ENCODE results near the gene ZBTB5.

DNA sequence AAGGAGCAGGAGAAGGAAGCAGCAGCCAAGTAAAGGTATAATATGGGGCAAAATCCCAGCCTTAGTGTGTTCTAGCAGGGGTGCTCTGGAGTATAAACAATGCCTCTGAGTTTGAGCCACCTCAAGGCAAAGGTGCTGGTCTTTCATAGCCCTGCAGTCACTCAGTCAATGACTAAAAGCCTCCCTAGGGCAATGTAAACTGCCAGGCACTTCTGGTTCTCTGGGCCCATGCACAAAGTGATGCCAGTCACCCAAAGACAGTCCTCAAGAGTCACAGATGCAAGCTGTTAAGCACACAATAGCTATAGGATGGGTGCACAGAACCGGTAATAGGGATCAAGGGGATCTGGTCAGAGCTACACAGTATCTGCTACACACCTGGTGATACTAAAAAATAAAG, 12.6 kb downstream of the ZBTB5 start:
- TF ChIP-seq, protein P1, sequence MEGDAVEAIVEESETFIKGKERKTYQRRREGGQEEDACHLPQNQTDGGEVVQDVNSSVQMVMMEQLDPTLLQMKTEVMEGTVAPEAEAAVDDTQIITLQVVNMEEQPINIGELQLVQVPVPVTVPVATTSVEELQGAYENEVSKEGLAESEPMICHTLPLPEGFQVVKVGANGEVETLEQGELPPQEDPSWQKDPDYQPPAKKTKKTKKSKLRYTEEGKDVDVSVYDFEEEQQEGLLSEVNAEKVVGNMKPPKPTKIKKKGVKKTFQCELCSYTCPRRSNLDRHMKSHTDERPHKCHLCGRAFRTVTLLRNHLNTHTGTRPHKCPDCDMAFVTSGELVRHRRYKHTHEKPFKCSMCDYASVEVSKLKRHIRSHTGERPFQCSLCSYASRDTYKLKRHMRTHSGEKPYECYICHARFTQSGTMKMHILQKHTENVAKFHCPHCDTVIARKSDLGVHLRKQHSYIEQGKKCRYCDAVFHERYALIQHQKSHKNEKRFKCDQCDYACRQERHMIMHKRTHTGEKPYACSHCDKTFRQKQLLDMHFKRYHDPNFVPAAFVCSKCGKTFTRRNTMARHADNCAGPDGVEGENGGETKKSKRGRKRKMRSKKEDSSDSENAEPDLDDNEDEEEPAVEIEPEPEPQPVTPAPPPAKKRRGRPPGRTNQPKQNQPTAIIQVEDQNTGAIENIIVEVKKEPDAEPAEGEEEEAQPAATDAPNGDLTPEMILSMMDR (IDR thresholded peaks at IDR 0.05), result no peak
- TF ChIP-seq, protein P2, sequence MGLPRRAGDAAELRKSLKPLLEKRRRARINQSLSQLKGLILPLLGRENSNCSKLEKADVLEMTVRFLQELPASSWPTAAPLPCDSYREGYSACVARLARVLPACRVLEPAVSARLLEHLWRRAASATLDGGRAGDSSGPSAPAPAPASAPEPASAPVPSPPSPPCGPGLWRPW (IDR thresholded peaks at IDR 0.05), result no peak
- no peak for TF ChIP-seq BHLHE40 (IDR thresholded peaks at IDR 0.05; ENCODE audit: low read depth, low read length)
- TF ChIP-seq CEBPB (IDR thresholded peaks at IDR 0.05), result no peak
- TF ChIP-seq, protein P3, sequence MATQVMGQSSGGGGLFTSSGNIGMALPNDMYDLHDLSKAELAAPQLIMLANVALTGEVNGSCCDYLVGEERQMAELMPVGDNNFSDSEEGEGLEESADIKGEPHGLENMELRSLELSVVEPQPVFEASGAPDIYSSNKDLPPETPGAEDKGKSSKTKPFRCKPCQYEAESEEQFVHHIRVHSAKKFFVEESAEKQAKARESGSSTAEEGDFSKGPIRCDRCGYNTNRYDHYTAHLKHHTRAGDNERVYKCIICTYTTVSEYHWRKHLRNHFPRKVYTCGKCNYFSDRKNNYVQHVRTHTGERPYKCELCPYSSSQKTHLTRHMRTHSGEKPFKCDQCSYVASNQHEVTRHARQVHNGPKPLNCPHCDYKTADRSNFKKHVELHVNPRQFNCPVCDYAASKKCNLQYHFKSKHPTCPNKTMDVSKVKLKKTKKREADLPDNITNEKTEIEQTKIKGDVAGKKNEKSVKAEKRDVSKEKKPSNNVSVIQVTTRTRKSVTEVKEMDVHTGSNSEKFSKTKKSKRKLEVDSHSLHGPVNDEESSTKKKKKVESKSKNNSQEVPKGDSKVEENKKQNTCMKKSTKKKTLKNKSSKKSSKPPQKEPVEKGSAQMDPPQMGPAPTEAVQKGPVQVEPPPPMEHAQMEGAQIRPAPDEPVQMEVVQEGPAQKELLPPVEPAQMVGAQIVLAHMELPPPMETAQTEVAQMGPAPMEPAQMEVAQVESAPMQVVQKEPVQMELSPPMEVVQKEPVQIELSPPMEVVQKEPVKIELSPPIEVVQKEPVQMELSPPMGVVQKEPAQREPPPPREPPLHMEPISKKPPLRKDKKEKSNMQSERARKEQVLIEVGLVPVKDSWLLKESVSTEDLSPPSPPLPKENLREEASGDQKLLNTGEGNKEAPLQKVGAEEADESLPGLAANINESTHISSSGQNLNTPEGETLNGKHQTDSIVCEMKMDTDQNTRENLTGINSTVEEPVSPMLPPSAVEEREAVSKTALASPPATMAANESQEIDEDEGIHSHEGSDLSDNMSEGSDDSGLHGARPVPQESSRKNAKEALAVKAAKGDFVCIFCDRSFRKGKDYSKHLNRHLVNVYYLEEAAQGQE (IDR thresholded peaks at IDR 0.05), result no peak
- no peak for TF ChIP-seq POLR2A (IDR thresholded peaks at IDR 0.05; ENCODE audit: low read length)
- no peak for TF ChIP-seq POLR2AphosphoS2 (conservative IDR thresholded peaks at IDR 0.05; ENCODE audit: low read length)
- no peak for TF ChIP-seq CHD2 (IDR thresholded peaks at IDR 0.05; ENCODE audit: low read length, partially characterized antibody)
- TF ChIP-seq, protein P4, sequence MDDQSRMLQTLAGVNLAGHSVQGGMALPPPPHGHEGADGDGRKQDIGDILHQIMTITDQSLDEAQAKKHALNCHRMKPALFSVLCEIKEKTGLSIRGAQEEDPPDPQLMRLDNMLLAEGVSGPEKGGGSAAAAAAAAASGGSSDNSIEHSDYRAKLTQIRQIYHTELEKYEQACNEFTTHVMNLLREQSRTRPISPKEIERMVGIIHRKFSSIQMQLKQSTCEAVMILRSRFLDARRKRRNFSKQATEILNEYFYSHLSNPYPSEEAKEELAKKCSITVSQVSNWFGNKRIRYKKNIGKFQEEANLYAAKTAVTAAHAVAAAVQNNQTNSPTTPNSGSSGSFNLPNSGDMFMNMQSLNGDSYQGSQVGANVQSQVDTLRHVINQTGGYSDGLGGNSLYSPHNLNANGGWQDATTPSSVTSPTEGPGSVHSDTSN (IDR thresholded peaks at IDR 0.05), result no peak
- TF ChIP-seq, protein P5, sequence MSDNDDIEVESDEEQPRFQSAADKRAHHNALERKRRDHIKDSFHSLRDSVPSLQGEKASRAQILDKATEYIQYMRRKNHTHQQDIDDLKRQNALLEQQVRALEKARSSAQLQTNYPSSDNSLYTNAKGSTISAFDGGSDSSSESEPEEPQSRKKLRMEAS (IDR thresholded peaks at IDR 0.05), result no peak
- no peak for TF ChIP-seq ESRRA (IDR thresholded peaks at IDR 0.05; ENCODE audit: borderline replicate concordance, low read length)

All from A549 (cell line).